Gastrocnemius medialis (tissue), 4 donors: ENCODE results near the gene PRPF40B. TPM values are rescaled to one million over a fixed set of nuclear protein-coding genes. Genes with fewer than 3 reads are reported as not detected.

Experiments used
- ATAC-seq, 2 donors: fragments of 150-250 bp; one replicate each; pipeline ENCODE4 v1.9.1; 2016
- DNase-seq, 2 donors: peaks; one replicate each; pipeline ENCODE4 v3.0.0-alpha.2; 2019
- H3K27ac ChIP-seq, 4 donors: fragments of 200-600 bp; sonication (generic); 1 replicate in 1 of 4; 2 replicates in 3 of 4; pipeline ENCODE4 v1.5.1; 2016 to 2018; ENCODE audit warnings: mild to moderate bottlenecking in 2 of 4, moderate library complexity in 1 of 4
- H3K27me3 ChIP-seq, 3 donors: fragments of 200-600 bp; sonication (generic) in 2 of 3; 1 replicate in 1 of 3; 2 replicates in 2 of 3; pipeline versions ENCODE4 v1.5.1 to v1.6.0; 2016 to 2019; ENCODE audit warnings: mild to moderate bottlenecking in 1 of 3, moderate library complexity in 1 of 3
- H3K36me3 ChIP-seq, 2 donors: fragments of 200-600 bp; sonication (generic) in 1 of 2; one replicate each; pipeline ENCODE4 v1.5.1; 2017 to 2018
- H3K4me1 ChIP-seq, 2 donors: fragments of 200-600 bp; sonication (generic) in 1 of 2; one replicate each; pipeline ENCODE4 v1.5.1; 2016 to 2017; ENCODE audit warnings: mild to moderate bottlenecking in 2 of 2
- H3K4me3 ChIP-seq, 4 donors: fragments of 200-600 bp; sonication (generic) in 3 of 4; 1 replicate in 1 of 4; 2 replicates in 3 of 4; pipeline ENCODE4 v1.5.1; 2016 to 2019; ENCODE audit warnings: mild to moderate bottlenecking in 2 of 4
- H3K9me3 ChIP-seq, 3 donors: fragments of 200-600 bp; sonication (generic) in 2 of 3; 1 replicate in 1 of 3; 2 replicates in 2 of 3; pipeline ENCODE4 v1.5.1; 2016 to 2019
- CTCF ChIP-seq, 5 experiments: fragments of 450-650 bp in 3 of 5; fragments of 200-600 bp in 2 of 5; sonication (generic) in 2 of 5; IDR thresholded peaks in 4 of 5; conservative IDR thresholded peaks in 1 of 5; 1 replicate in 4 of 5; 2 replicates in 1 of 5; pipeline ENCODE4 v1.5.1; 2016 to 2019; ENCODE audit warnings: antibody characterized with exemption in 5 of 5, mild to moderate bottlenecking in 3 of 5, moderate library complexity in 3 of 5
- POLR2A ChIP-seq, 2 donors: fragments of 450-650 bp; IDR thresholded peaks; one replicate each; pipeline ENCODE4 v1.6.1; 2017; ENCODE audit warnings: antibody characterized with exemption in 2 of 2, mild to moderate bottlenecking in 2 of 2, moderate library complexity in 2 of 2
- in situ Hi-C, 4 donors: fragments of 200-750 bp; cut with MboI; loops; one replicate each; pipeline versions ENCODE4 v1.15.0 to v1.8.0; 2017; ENCODE audit warnings: low sequenced_read_pairs in 4 of 4
- intact Hi-C: fragments of 100-400 bp; cut with DNase I; formaldehyde crosslinking; loops from one replicate; pipeline ENCODE4 v1.15.1; 2023; ENCODE audit warnings: low total_unique reads
- total RNA-seq, 4 donors: library from RNA; depleted of rRNA; stranded (reverse); fragments of >200 nt; gene quantifications; one replicate each; pipeline versions ENCODE4 v1.1.0 to v1.2.3, GENCODE V29; 2016

PRPF40B gene
- total RNA-seq, 4 donors from 2014 or later: 17.6 to 21.3 (median 20.2) TPM

- Histone ChIP-seq H3K27me3 (no peaks in the 10 kb centered on the region), H3K36me3 (no peaks in the 10 kb centered on the region), H3K27ac (peak overlapping the region; percentile 81 to 90 (median 84)), H3K4me3 (no peak overlapping the region), H3K4me1 (peaks cover 61 to 66% of the 10 kb centered on the region in 2 donors), H3K9me3 (no peaks in the 10 kb centered on the region)
- ATAC-seq (no peak), DNase-seq (no peak)
- in situ Hi-C loops (no loop called here), intact Hi-C loops (loop anchor here (2.0 kb wide), 1 partner anchor 50 kb away; no protein-coding TSS in a partner anchor)
- TF ChIP-seq CTCF (IDR thresholded peaks at IDR 0.05 in 4 of 5, conservative IDR thresholded peaks at IDR 0.05 in 1 of 5) (no peak), POLR2A (IDR thresholded peaks at IDR 0.05) (no peak)
Observed at GRCh38 chr12:49675137-49675536, 51.8 kb downstream of the PRPF40B start.

GRCh38 chr12:49678711-49679110 is 55.4 kb downstream of the PRPF40B start:
- H3K27ac ChIP-seq: no peak overlapping the region
- H3K4me3 ChIP-seq: no peak overlapping the region
- H3K27me3 ChIP-seq: no peaks in the 10 kb centered on the region
- intact Hi-C loops (no loop called here), in situ Hi-C loops (no loop called here)
- DNase-seq (no peak), ATAC-seq (no peak)
- H3K36me3 ChIP-seq: no peaks in the 10 kb centered on the region
- H3K9me3 ChIP-seq: no peaks in the 10 kb centered on the region
- peaks cover 26 to 30% of the 10 kb centered on the region in 2 donors for H3K4me1 ChIP-seq
- TF ChIP-seq POLR2A (IDR thresholded peaks at IDR 0.05) (no peak), CTCF (IDR thresholded peaks at IDR 0.05 in 4 of 5, conservative IDR thresholded peaks at IDR 0.05 in 1 of 5) (no peak)

GRCh38 chr12:49680075-49680474 is 56.7 kb downstream of the PRPF40B start:
- in situ Hi-C loops (no loop called here), intact Hi-C loops (no loop called here)
- Histone ChIP-seq H3K36me3 (no peaks in the 10 kb centered on the region), H3K4me3 (no peak overlapping the region), H3K4me1 (peaks cover 12 to 23% of the 10 kb centered on the region in 2 donors), H3K27me3 (no peaks in the 10 kb centered on the region), H3K9me3 (no peaks in the 10 kb centered on the region), H3K27ac (no peak overlapping the region)
- TF ChIP-seq POLR2A (IDR thresholded peaks at IDR 0.05) (no peak), CTCF (IDR thresholded peaks at IDR 0.05 in 4 of 5, conservative IDR thresholded peaks at IDR 0.05 in 1 of 5) (no peak)
- no peak for ATAC-seq
- no peak for DNase-seq

- no peak overlapping the region for H3K4me3 ChIP-seq
- no peak overlapping the region for H3K27ac ChIP-seq
- no peaks in the 10 kb centered on the region for H3K9me3 ChIP-seq
- no peaks in the 10 kb centered on the region for H3K36me3 ChIP-seq
- ATAC-seq (no peak), DNase-seq (no peak)
- peaks cover 0 to 9% of the 10 kb centered on the region in 2 donors for H3K4me1 ChIP-seq
- H3K27me3 ChIP-seq: no peaks in the 10 kb centered on the region
- intact Hi-C loops (no loop called here), in situ Hi-C loops (no loop called here)
- TF ChIP-seq CTCF (IDR thresholded peaks at IDR 0.05 in 4 of 5, conservative IDR thresholded peaks at IDR 0.05 in 1 of 5) (no peak), POLR2A (IDR thresholded peaks at IDR 0.05) (no peak)
Observed at GRCh38 chr12:49683599-49684309, 60.4 kb downstream of the PRPF40B start.
